Adipose tissue (tissue), 3 donors: Measurements from ENCODE around the gene LIPJ. TPM values are rescaled to one million over a fixed set of nuclear protein-coding genes. Genes with fewer than 3 reads are reported as not detected.

Experiments used
- H3K27ac ChIP-seq: one replicate; pipeline ENCODE4 v1.5.1; 2013; ENCODE audit warnings: low read depth, low read length
- WGBS, 3 donors: extraction: QIAGEN DNeasy Blood & Tissue Kit; methylation state at CpG; one replicate each; pipeline ENCODE4 v1.1.7; 2013; 5-methylcytosine and 5-hydroxymethylcytosine counted together
- polyA plus RNA-seq, 3 donors: library from polyadenylated mRNA; stranded (reverse); fragments of 200-250 nt; gene quantifications; one replicate each; pipeline ENCODE4 v1.2.3, GENCODE V29; 2013
- donor health status: healthy with polysubstance abuse.
- donor health status: Bipolar disorder and iron deficiency.
- donor health status: healthy.

LIPJ gene, protein sequence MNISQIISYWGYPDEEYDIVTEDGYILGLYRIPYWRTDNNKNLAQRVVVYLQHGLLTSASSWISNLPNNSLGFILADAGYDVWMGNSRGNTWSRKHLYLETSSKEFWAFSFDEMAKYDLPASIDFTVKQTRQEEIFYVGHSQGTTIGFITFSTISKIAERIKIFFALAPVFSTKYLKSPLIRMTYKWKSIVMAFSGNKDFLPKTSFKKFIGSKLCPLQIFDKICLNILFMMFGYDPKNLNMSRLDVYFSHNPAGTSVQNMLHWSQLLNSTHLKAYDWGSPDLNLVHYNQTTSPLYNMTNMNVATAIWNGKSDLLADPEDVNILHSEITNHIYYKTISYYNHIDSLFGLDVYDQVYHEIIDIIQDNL
- under 1 TPM in 2 of 3 donors, not detected in 1; 0.03 to 0.14 TPM for polyA plus RNA-seq

DNA sequence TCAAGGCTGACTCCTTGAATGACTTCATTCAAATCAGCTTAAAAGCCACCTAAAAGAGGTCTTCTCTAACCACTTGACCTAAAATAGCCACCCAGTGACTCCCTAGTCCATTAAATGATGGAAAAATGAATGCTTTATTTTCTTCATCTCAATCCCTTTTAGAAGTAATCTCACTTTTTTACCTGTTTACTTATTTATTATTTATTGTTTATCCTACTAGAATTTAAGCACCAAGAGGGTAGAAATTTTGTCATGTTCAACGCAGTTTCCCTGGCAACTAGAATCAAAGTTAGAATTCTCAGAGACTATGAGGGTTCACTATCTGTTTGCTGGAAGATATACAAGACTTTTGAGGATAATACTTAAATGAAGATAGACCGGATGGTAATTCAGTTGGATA, at the start of gene LIPJ:
TSS of gene LIPJ (plus strand) at position 301 of the 400 bp plus-strand sequence. CDS start 3,926 bp downstream, outside the sequence.
- no peak within 1 kb of the TSS for H3K27ac ChIP-seq
- 85 to 92% (median 91%) methylated on average over 2 of the region's 2 CpGs for WGBS, 3 donors

DNA sequence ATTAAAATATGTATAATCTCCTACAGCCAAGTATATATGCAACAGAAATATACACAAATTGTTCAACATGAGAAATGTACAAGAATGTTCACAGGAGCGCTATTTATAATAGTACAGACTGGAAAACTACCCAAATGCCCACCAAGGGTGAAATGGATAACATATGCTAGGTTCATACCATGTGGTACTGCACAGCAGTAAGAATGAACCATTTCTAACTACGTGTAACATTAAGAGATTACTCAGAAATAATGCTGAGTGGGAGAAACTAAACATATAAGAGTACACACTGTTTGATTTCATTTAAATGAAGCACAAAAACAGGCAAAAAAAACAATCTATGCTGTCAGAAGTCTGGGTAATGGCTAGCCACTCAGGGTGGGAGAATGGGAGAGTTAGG, 49.2 kb upstream of the LIPJ start:
- 76 to 88% (median 76%) methylated on average over 2 of the region's 2 CpGs for WGBS, 3 donors
- H3K27ac ChIP-seq: no peak overlapping the region

DNA sequence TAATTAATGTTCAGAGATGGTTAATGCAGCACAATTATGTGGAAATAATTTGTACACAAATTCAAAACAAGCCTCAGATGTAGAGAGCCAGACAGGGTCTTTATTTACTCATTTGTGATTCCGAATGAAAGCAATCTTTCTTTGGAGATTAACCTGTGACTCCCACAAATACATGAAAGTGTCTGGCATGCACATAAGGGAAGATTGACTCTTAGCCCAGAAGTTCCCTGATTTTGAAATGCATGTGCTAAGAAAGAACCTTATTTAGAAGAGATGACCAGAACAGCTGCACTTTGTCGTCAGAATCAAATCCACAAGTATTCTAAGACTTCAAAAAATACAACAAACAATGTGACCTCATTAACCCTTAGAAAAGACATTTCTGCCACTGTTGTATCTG, 48.5 kb upstream of the LIPJ start:
- no peak overlapping the region for H3K27ac ChIP-seq
- 18 to 43% (median 22%) methylated on average over 2 of the region's 2 CpGs for WGBS, 3 donors

DNA sequence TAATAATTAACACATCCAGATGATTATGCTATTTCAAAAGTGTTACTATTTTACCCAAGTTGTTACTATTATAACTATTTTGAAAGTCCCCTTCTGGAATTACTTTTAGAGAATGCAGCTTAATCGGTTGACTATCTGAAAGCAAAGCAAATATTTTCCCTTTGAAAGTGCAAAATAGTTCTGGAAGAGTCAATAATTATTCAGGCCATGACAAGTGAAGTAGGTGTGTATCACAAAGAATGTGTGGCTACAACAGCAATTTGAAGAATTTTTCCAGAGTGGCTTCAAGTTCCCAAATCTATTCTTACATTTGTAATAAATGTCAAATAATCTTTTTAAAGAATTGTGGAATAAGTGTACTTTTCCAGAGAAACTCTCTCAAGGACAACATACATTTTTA, 46.2 kb upstream of the LIPJ start:
- H3K27ac ChIP-seq: no peak overlapping the region
- WGBS, 3 donors: 29 to 84% (median 79%) methylated on average over 1 of the region's 1 CpG

DNA sequence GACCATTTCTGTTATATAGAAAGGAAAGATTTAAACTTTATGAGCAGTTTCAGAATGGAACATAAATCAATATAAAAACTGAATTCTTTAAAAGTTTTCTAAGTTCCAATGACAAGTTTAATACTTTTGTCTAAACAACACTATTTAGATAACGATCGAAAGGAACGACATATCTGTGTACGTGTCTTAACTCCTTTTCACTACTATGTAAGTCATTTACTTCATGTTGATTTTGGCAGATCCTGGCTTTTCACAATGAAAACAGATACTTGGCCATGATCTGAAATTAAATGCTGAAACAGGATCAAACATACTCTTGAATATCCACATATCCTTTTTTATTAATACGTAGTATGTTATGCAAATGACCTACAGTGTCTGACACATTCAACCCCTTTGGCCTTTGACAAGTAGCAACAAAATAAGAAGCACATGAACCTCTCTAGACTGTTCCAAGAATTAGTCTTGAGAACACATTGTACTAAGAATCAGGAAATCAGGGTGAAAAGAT, 45.4 kb upstream of the LIPJ start:
- no peak overlapping the region for H3K27ac ChIP-seq

DNA sequence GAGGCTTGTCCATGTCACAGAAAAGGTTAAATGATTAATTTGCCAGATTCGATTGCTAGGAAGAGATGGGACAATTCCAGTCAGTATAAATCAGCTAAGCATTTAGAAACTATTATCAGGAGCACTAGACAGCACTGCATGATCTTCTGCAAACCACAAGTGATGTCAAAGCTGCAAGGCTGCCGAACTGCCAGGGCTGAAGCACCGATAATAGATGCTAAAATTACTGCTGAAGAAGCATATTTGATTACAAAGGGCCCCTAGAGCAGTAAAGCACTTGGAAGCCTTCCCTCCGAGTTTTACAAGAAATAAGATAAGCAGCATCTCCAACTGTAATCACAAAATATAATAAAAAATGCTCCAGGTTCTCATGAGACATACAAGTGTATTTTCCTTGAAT, 44.0 kb upstream of the LIPJ start:
- H3K27ac ChIP-seq: no peak overlapping the region
- WGBS, 3 donors: 57 to 83% (median 71%) methylated on average over 4 of the region's 4 CpGs

More for the DNA sequence above, 45.4 kb upstream of the LIPJ start:
- WGBS, 3 donors: 26 to 77% (median 71%) methylated on average over 5 of the region's 5 CpGs

DNA sequence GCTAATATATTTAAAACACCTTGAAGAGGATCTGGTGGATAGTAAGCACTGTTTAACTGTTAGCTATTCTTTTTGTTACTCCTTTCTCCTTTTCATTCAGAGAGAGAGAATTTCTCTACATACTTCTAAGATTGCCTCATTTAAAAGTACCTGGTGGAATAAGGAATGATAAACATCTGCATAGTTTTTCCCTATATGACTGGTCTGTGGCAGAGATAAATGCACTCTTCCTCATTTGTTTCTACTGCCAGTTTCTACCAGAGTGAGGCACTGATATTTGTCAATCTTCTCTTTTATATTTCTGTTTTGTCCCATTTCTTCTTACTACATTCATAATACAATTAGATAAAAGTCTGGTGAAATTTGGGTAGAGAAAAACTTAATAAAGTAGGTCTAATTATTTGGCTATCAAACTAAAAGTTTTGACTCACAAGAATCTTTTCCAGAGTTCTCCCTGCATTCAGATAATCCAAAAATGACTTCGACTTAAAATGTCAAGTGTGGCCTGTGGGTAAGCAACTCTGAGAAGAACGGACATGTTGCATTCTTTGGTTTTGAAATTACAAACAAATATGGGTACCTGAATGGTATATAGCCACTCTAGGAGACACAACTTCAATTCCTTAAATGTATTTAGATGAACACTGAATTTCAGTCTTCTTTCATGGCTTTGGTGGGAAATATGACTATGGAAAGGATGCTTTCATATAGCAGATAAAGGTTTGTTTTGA, 42.3 kb upstream of the LIPJ start:
- WGBS, 3 donors: 89 to 95% (median 92%) methylated on average over 2 of the region's 2 CpGs
- H3K27ac ChIP-seq: no peak overlapping the region

DNA sequence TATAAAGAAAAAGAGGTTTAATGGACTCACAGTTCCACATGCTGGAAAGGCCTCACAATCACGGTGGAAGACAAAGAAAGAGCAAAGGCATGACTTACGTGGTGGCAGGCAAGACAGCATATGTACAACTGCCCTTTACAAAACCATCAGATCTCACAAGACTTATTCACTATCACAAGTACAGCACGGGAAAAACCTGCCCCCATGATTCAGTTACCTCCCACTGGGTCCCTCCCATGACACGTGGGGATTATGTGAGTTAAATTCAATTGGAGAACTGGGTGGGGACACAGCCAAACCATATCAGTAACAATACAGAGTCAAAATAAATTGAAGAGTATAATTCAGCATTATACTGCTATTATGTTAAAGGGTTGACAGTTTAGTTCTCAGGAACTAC, 41.2 kb upstream of the LIPJ start:
- H3K27ac ChIP-seq: no peak overlapping the region
- 66 to 87% (median 75%) methylated on average over 4 of the region's 4 CpGs for WGBS, 3 donors

DNA sequence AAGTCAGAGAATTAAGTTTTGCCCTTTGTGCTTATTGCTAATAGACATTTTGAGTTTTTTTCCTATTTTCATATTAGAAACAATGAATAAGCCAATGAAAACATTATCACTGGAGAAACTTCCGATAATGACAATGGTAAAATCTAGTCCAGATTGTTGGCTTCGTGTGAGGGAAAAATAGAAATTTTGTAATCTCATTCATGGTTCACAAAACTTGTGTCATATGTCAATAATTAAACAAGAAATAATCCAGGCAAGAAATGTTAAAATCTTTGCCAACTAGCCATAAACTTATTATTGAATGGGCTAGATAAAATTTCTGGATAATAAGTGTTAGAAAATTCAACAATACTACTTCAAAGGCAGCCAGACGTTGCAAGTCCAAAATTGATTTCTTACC, 40.1 kb upstream of the LIPJ start:
- no peak overlapping the region for H3K27ac ChIP-seq
- WGBS, 3 donors: 24 to 54% (median 46%) methylated on average over 3 of the region's 3 CpGs

DNA sequence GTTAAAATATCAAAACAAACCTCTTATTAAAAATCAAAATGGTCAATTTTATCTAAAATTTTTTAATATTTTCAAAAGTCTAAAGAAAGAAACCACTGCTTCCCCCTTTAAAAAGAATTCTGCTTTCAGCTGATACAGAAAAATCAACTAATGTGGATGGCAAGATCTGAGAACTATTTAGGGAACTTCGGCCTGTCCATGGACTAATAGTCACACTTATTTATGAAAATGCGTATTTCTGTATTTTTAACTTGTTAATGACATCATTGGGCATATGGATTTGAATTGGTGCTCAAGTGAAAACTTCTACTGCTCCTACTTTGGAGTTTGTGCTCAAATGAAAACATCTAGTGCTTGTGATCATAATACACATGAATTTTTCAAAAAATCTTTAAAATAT, 35.3 kb upstream of the LIPJ start:
- no peak overlapping the region for H3K27ac ChIP-seq
- 84 to 95% (median 88%) methylated on average over 2 of the region's 2 CpGs for WGBS, 3 donors

DNA sequence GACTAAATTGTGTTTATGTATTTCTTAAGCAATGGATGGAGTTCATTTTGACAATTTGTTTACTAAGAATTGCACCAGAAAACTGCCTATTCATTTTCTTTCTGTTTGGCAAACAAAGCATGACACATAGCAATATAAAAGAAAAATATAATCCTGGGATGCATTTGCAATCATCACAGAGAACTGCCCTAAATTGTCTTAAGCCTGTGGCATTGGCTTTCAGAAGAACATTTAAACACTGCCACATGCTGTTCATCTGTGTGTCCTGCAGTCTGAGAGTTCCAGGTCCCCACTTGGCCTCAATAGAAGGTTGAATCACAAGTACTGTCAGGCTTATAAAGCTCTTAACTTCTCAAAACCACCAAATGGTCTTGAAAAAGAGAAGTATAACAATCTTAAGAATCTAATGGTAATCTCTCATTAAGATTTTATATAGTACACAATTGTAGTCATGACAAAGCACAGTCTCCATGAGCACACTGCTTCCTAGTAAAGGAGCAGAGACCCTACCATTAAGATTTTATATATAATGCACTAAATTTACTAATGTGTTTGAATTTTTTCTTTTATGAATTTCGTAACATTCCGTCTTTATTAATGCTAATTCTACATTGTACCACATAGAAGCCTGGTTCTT, 33.3 kb upstream of the LIPJ start:
- WGBS, 3 donors: 47 to 85% (median 80%) methylated on average over 2 of the region's 2 CpGs
- no peak overlapping the region for H3K27ac ChIP-seq

DNA sequence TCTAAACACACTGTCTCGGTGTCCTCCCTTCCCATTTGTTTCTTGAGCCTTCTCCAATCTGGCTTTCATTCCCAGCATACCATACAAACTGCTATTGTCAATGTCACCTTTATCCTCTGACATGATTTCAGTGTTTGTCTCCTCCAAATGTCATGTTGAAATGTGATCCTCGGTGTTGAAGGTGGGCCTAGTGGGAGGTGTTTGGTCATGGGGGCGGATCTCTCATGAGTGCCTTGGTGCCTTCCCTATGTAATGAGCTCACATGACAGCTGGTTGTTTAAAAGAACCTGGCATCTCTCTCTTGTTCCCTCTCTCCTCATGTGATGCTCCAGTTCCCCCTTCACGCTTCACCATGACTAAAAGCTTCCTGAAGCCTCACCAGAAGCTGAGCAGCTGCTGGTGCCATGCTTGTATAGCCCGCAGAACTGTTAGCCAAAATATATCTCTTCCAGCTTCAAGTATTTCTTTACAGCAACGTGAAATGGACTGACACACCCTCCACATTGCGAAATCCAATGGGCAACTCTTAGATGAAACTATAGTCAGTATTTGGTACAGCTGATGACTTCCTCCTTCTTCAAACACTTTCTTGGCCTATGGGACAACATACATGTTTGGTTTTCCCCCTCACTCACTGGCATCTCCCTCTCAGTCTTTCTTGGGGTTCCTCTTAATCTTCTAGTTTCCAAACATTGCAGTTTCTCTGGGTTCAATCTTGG, 31.2 kb upstream of the LIPJ start:
- H3K27ac ChIP-seq: no peak overlapping the region
- 81 to 87% (median 86%) methylated on average over 7 of the region's 7 CpGs for WGBS, 3 donors

DNA sequence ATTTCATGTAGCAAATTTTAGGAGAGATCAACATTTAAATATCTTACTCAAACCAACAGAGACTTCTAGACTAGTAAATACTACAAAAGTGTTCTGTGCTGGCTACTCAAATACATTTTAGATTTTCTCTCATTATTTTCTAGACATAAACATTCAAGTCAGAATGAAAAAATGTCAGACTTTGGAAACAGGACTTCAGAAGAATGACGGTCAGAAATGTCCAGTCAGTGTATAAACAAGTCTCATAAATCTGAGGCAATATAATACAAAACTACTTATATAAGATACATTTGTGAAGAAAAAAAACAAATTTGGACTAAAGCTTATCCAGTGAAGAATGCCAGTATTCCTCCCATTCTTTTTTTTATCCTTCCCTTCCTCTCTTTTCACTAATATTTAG, 29.3 kb upstream of the LIPJ start:
- WGBS, 3 donors: 68 to 87% (median 76%) methylated on average over 1 of the region's 1 CpG
- H3K27ac ChIP-seq: no peak overlapping the region

DNA sequence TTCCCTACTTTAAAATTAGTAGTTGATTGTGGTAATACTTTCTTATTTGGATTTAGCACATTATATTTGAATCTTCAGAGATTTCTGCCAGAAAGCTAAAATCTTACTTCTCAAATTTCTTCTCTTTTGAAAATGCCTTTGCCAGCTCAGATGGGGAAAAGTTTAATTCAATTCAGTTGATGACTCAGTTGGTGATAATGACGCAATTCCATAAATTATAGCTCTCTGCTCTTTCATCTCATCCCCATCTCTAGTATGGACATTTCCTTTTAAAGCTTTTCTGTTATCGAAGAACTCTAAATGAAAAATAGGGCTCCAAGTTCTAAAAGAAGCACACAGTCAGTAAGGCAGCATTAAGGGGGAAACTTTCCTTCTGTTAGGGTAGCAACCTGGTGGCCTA, 28.9 kb upstream of the LIPJ start:
- H3K27ac ChIP-seq: no peak overlapping the region
- 45 to 85% (median 52%) methylated on average over 2 of the region's 2 CpGs for WGBS, 3 donors

DNA sequence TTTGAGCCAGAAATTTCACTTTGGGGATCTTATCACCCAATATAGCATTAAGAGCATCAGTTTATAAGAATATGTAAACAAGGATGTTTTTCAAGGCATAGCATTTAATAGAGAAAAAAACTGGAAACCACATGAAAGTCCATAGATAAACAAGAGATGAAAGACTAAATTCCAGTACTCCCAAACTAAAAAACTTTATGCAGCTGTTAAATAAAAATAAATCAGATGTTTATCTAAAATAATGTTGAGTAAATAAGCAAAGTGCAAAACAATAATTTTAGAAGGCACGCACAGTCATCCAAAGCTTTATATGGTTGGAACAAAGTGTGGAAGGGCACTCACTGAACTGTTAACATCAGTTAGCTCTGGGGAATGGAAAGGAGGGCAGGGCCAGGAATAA, 24.4 kb upstream of the LIPJ start:
- 95 to 98% (median 98%) methylated on average over 1 of the region's 1 CpG for WGBS, 3 donors
- no peak overlapping the region for H3K27ac ChIP-seq

DNA sequence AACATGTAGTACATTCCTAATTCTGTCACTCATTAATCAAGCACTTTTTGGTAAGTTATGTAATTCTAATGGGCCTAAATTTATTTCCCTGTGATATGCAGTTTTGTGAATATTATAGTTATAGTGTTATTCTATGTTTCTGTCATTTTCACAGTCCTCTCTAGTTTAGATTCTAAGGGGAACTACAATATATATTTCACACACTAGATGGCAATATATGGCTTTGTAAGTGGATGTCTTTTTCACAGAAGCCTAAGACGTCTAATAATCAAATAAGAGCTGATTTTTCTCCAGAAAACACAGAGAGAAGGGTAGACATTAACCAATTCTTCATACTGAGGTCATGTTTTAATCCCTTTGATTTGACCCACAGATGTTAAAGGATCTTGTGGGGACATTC, 21.5 kb upstream of the LIPJ start:
- WGBS, 3 donors: 0 to 6% (median 0%) methylated on average over 1 of the region's 1 CpG
- no peak overlapping the region for H3K27ac ChIP-seq

DNA sequence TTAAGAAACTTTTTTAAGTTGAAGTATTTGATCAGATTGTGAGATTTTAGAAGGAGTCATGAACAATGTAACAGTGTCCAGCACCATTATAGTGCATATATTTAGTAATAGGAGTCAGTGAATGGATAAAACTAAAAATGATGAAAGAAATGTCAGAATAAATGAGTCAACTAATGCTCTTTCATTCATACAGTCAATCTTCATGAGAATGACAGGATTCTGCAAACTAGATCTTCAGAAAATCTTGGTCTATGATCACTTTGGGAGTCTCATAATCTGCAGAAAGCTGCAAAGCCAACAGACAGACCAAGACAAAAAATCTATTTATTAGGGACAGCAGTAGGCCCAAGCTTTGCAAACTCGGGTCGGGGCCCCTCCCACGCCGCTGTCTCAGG, 4.2 kb upstream of the LIPJ start:
- H3K27ac ChIP-seq: no peak overlapping the region
- 6 to 21% (median 17%) methylated on average over 4 of the region's 4 CpGs for WGBS, 3 donors

DNA sequence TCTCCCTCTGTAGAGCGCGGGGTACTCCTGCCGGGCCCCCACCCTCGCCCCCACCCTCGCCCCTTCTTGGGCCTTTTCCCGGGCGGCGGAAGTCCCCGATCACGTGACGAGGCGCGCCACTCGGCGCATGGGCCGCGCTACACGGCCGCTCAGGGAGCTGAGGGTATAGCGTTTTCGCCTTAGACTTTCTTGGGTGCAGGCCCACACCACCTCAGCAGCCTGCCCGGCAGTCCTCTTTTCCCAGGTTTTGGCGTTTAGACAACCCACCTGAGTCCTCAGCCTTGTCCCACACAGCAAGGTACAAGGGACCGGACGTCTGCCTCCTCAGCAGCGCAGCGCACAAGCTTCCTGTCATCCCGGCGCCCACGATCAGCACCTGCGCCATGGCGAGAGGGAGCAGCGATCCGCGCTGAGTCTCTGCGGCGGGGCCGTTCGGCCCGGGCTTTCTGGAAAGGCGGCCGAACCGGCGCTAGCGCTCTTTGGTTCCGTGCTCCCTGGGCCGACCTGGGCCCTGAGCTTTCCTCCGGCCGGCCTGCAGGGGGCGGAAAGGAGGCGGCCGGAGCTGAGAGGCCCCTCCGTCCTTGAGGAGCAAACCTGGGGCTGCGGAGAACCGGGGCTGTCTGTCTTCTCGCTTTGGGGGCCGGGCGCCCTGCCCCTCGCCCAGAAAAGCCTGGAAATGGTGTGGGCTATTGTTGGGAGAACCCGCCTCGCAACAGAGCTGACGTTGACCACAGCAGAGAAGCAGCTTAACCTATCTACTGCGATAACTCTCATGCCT, 3.6 kb upstream of the LIPJ start, which contains the start of gene RNLS:
TSS of gene RNLS (minus strand) at position 513 of the 778 bp plus-strand sequence.
- no peak within 1 kb of the TSS for H3K27ac ChIP-seq
- 2 to 4% (median 4%) methylated on average over 63 of the region's 63 CpGs for WGBS, 3 donors
